ENCODE measurements around the gene RTN4R. TPM values are rescaled to one million over a fixed set of nuclear protein-coding genes. Genes with fewer than 3 reads are reported as not detected.

The RTN4R gene
- total RNA-seq, 1 experiment from 2014 or later, result 11.1 TPM

GRCh38 chr22:20249797-20250354, 18.2 kb downstream of the RTN4R start:
- no peak for TF ChIP-seq CTCF (IDR thresholded peaks at IDR 0.05; ENCODE audit: insufficient read depth in 1 of 2, low read depth in 1 of 2, low read length in 1 of 2, severe bottlenecking in 1 of 2, unreplicated experiment in 1 of 2)
- BruUV-seq (replicated peaks), result no TSS peak
- CTCF ChIA-PET, result no interaction called here
- Histone ChIP-seq H3K4me1 (0 out of 2 replicates have a peak, but pooled peaks cover 4% of the 10 kb centered on the region), H3K9me3 (no peaks in the 10 kb centered on the region), H3K27me3 (replicated peaks; ENCODE audit: control insufficient read depth, insufficient read depth, low read length) (no peaks in the 10 kb centered on the region), H3K36me3 (ENCODE audit: control insufficient read depth, insufficient read depth, low read length) (no peaks in the 10 kb centered on the region), H3K4me3 (ENCODE audit: low read depth, low read length) (no peak overlapping the region)
- Mint-ChIP-seq H3K4me1 (ENCODE audit: low read depth, unreplicated experiment) (no peaks in the 10 kb centered on the region), H3K4me3 (ENCODE audit: unreplicated experiment) (no peak overlapping the region), H3K36me3 (ENCODE audit: insufficient read depth, unreplicated experiment) (no peaks in the 10 kb centered on the region), H3K27ac (ENCODE audit: unreplicated experiment) (no peak overlapping the region), H3K9me3 (ENCODE audit: unreplicated experiment) (no peaks in the 10 kb centered on the region), H3K27me3 (ENCODE audit: insufficient read depth, unreplicated experiment) (no peaks in the 10 kb centered on the region)
- no peak for DNase-seq
- intact Hi-C loops (cut with micrococcal nuclease; ENCODE audit: unreplicated experiment), result no loop called here
- POLR2A ChIA-PET, result no interaction called here

GRCh38 chr22:20248461-20248978, 19.6 kb downstream of the RTN4R start:
- Mint-ChIP-seq H3K27me3 (ENCODE audit: insufficient read depth, unreplicated experiment) (no peaks in the 10 kb centered on the region), H3K9me3 (ENCODE audit: unreplicated experiment) (no peaks in the 10 kb centered on the region), H3K4me3 (ENCODE audit: unreplicated experiment) (no peak overlapping the region), H3K36me3 (ENCODE audit: insufficient read depth, unreplicated experiment) (no peaks in the 10 kb centered on the region), H3K27ac (ENCODE audit: unreplicated experiment) (no peak overlapping the region), H3K4me1 (ENCODE audit: low read depth, unreplicated experiment) (no peaks in the 10 kb centered on the region)
- BruUV-seq (replicated peaks), result no TSS peak
- DNase-seq, result no peak
- no peak for TF ChIP-seq CTCF (IDR thresholded peaks at IDR 0.05; ENCODE audit: insufficient read depth in 1 of 2, low read depth in 1 of 2, low read length in 1 of 2, severe bottlenecking in 1 of 2, unreplicated experiment in 1 of 2)
- Histone ChIP-seq H3K4me1 (0 out of 2 replicates have a peak, but pooled peaks cover 4% of the 10 kb centered on the region), H3K27me3 (replicated peaks; ENCODE audit: control insufficient read depth, insufficient read depth, low read length) (no peaks in the 10 kb centered on the region), H3K4me3 (ENCODE audit: low read depth, low read length) (no peak overlapping the region), H3K9me3 (no peaks in the 10 kb centered on the region), H3K36me3 (ENCODE audit: control insufficient read depth, insufficient read depth, low read length) (no peaks in the 10 kb centered on the region)
- ChIA-PET POLR2A (no interaction called here), CTCF (interaction anchor here (0.5 to 2.0 kb wide), 2 partner anchors 10 to 286 kb away, joined by 6 to 7 read pairs; no protein-coding TSS in a partner anchor)
- intact Hi-C loops (cut with micrococcal nuclease; ENCODE audit: unreplicated experiment), result no loop called here

- Mint-ChIP-seq H3K4me3 (ENCODE audit: unreplicated experiment) (no peak overlapping the region), H3K9me3 (ENCODE audit: unreplicated experiment) (no peaks in the 10 kb centered on the region), H3K27ac (ENCODE audit: unreplicated experiment) (no peak overlapping the region), H3K4me1 (ENCODE audit: low read depth, unreplicated experiment) (no peaks in the 10 kb centered on the region), H3K27me3 (ENCODE audit: insufficient read depth, unreplicated experiment) (no peaks in the 10 kb centered on the region), H3K36me3 (ENCODE audit: insufficient read depth, unreplicated experiment) (no peaks in the 10 kb centered on the region)
- ChIA-PET CTCF (interaction anchor here (0.9 to 2.0 kb wide), 2 partner anchors 9 to 91 kb away, joined by 3 to 6 read pairs; no protein-coding TSS in a partner anchor), POLR2A (no interaction called here)
- H3K4me1 ChIP-seq, result 0 out of 2 replicates have a peak, but pooled peaks cover 4% of the 10 kb centered on the region
- TF ChIP-seq CTCF (IDR thresholded peaks at IDR 0.05; ENCODE audit: insufficient read depth in 1 of 2, low read depth in 1 of 2, low read length in 1 of 2, severe bottlenecking in 1 of 2, unreplicated experiment in 1 of 2), result no peak
- no peaks in the 10 kb centered on the region for H3K36me3 ChIP-seq (ENCODE audit: control insufficient read depth, insufficient read depth, low read length)
- intact Hi-C loops (cut with micrococcal nuclease; ENCODE audit: unreplicated experiment), result no loop called here
- H3K27me3 ChIP-seq (replicated peaks; ENCODE audit: control insufficient read depth, insufficient read depth, low read length), result no peaks in the 10 kb centered on the region
- H3K9me3 ChIP-seq, result no peaks in the 10 kb centered on the region
- H3K4me3 ChIP-seq (ENCODE audit: low read depth, low read length), result no peak overlapping the region
- no peak for DNase-seq
- BruUV-seq (replicated peaks), result no TSS peak
Observed at GRCh38 chr22:20247608-20248171, 20.4 kb downstream of the RTN4R start.

Measured in Caco-2 (cell line).